ENCODE results near the gene LRP2.

- TF ChIP-seq CTCF (conservative IDR thresholded peaks at IDR 0.05; ENCODE audit: low read length) (no peak), EZH2phosphoT487 (IDR thresholded peaks at IDR 0.05; ENCODE audit: borderline replicate concordance) (no peak)
These were observed 201.3 kb downstream of the LRP2 start for GRCh38 chr2:169160926-169161481.

All from Loucy (cell line).